K562 (cell line): ENCODE results near the gene PHF3. TPM values are rescaled to one million over a fixed set of nuclear protein-coding genes. Genes with fewer than 3 reads are reported as not detected.

Experiments used
- ATAC-seq: fragments of 200-7000 bp; cut with Tn5 transposase; 3 replicates; pipeline ENCODE4 v1.9.1; 2020; ENCODE audit warnings: moderate library complexity
- BruUV-seq: library from RNA; stranded (reverse); fragments of 400-500 nt; replicated peaks from 2 replicates; lab custom pipeline; 2021; lab: Mats Ljungman, UMichigan
- CTCF ChIA-PET: fragments of 300-600 bp; formaldehyde crosslinking; extraction: SDS; loops from one replicate; lab custom pipeline; 2021; ENCODE audit warnings: low intra/inter-chr PET ratio; lab: Yijun Ruan, JAX
- POLR2A ChIA-PET: fragments of 300-600, 350-650 bp; sonication (Branson Sonifier 250); formaldehyde crosslinking; extraction: SDS; loops from one replicate; lab custom pipeline; 2021; ENCODE audit warnings: antibody characterized with exemption, inconsistent platforms; lab: Yijun Ruan, JAX
- DNase-seq, 4 experiments: peaks; one replicate each; pipeline versions ENCODE4 v3.0.0 to v3.0.0-alpha.2; 2011 to 2018; ENCODE audit warnings: low spot score in 3 of 4, mixed read lengths in 3 of 4; ENCODE audit errors: extremely low read depth in 1 of 4
- FAIRE-seq: peaks from 2 replicates; lab custom pipeline; 2011; peaks lifted over from hg19 to GRCh38; lab: Jason Lieb, UNC
- H2AFZ ChIP-seq: 2 replicates; pipeline ENCODE4 v1.6.0; 2011; ENCODE audit warnings: low read depth, low read length, control low read depth, inconsistent platforms
- H3K27ac ChIP-seq: fragments of 200-600 bp; 3 replicates; pipeline ENCODE4 v1.8.0; 2011; ENCODE audit warnings: low read depth, mild to moderate bottlenecking, control low read depth, inconsistent platforms, low read length, moderate library complexity, mixed read lengths; ENCODE audit errors: extremely low read depth
- H3K27me3 ChIP-seq, 2 experiments: fragments of 300-600 bp in 1 of 2; 2 replicates in 1 of 2; 3 replicates in 1 of 2; pipeline versions ENCODE4 v1.6.0 to v1.8.0; 2011; ENCODE audit warnings: inconsistent platforms in 2 of 2, low read length in 2 of 2, mild to moderate bottlenecking in 1 of 2, mixed read lengths in 1 of 2, moderate library complexity in 1 of 2; ENCODE audit not compliant: control insufficient read depth in 2 of 2, insufficient read depth in 2 of 2
- H3K36me3 ChIP-seq: fragments of 300-600 bp; 3 replicates; pipeline ENCODE4 v1.8.0; 2011; ENCODE audit warnings: mild to moderate bottlenecking, low read length, inconsistent platforms; ENCODE audit not compliant: control insufficient read depth, insufficient read depth
- H3K4me1 ChIP-seq, 2 experiments: fragments of 200-600 bp in 1 of 2; replicated peaks in 1 of 2; 2 replicates in 1 of 2; 3 replicates in 1 of 2; pipeline versions ENCODE4 v1.5.1 to v1.8.0; 2011; ENCODE audit warnings: inconsistent platforms in 2 of 2, low read length in 2 of 2, mild to moderate bottlenecking in 1 of 2, mixed read lengths in 1 of 2, moderate library complexity in 1 of 2; ENCODE audit not compliant: control insufficient read depth in 2 of 2, insufficient read depth in 2 of 2
- H3K4me2 ChIP-seq: 2 replicates; pipeline ENCODE4 v1.6.1; 2011; ENCODE audit warnings: low read length, control low read depth, inconsistent platforms, mixed read lengths; ENCODE audit not compliant: insufficient read depth
- H3K4me3 ChIP-seq: fragments of 200-600 bp; sonication (generic), shearing (Covaris generic); 2 replicates; pipeline ENCODE4 v1.5.1; 2016; ENCODE audit warnings: control low read depth, inconsistent platforms
- H3K79me2 ChIP-seq: fragments of 200-600 bp; 3 replicates; pipeline ENCODE4 v1.8.0; 2011; ENCODE audit warnings: low read length, inconsistent platforms; ENCODE audit not compliant: control insufficient read depth, insufficient read depth
- H3K9ac ChIP-seq, 2 experiments: 2 replicates each; pipeline versions ENCODE4 v1.6.0 to v1.6.1; 2011; ENCODE audit warnings: low read depth in 2 of 2, low read length in 2 of 2, control low read depth in 1 of 2, inconsistent platforms in 1 of 2, mild to moderate bottlenecking in 1 of 2, mixed read lengths in 1 of 2; ENCODE audit not compliant: insufficient read depth in 1 of 2
- H3K9me1 ChIP-seq: one replicate; pipeline ENCODE4 v1.6.0; 2011; ENCODE audit warnings: inconsistent platforms, mild to moderate bottlenecking, low read length, moderate library complexity; ENCODE audit not compliant: control insufficient read depth, insufficient read depth
- H3K9me3 ChIP-seq: replicated peaks from 2 replicates; pipeline ENCODE4 v1.5.1; 2011; ENCODE audit warnings: low read depth, low read length, inconsistent platforms; ENCODE audit not compliant: control insufficient read depth, insufficient read depth
- H4K20me1 ChIP-seq: replicated peaks from 2 replicates; pipeline ENCODE4 v1.6.1; 2011; ENCODE audit warnings: low read length, inconsistent platforms, mixed read lengths; ENCODE audit not compliant: control insufficient read depth, insufficient read depth
- BMI1 ChIP-seq: fragments of 150-350 bp; IDR thresholded peaks from 2 replicates; pipeline ENCODE4 v1.6.1; 2014; ENCODE audit warnings: low read length
- KDM5B ChIP-seq: fragments of 200-600 bp; sonication (generic); IDR thresholded peaks from 2 replicates; pipeline ENCODE4 v1.6.1; 2012; ENCODE audit warnings: low read depth, mild to moderate bottlenecking, moderate library complexity, low read length, control low read depth, inconsistent platforms; ENCODE audit not compliant: insufficient replicate concordance
- NUFIP1 ChIP-seq: fragments of 450-650 bp; IDR thresholded peaks from 2 replicates; pipeline ENCODE4 v1.6.1; 2018; ENCODE audit not compliant: partially characterized antibody
- PHF8 ChIP-seq: fragments of 200-600 bp; sonication (generic); IDR thresholded peaks from 2 replicates; pipeline ENCODE4 v1.6.1; 2012; ENCODE audit warnings: mixed run types, mild to moderate bottlenecking, inconsistent platforms, low read length, moderate library complexity, borderline replicate concordance
- RAD21 ChIP-seq, 2 experiments: fragments of 250-450 bp in 1 of 2; fragments of 450-650 bp in 1 of 2; sonication (Bioruptor Pico) in 1 of 2; formaldehyde crosslinking in 1 of 2; IDR thresholded peaks in 1 of 2; conservative IDR thresholded peaks in 1 of 2; 2 replicates each; pipeline versions ENCODE4 v1.4.0 to v1.8.0; 2020 to 2022; ENCODE audit warnings: mild to moderate bottlenecking in 2 of 2, moderate library complexity in 1 of 2
- SMAD2 ChIP-seq: fragments of 150-350 bp; IDR thresholded peaks from 2 replicates; pipeline ENCODE4 v1.6.1; 2014; ENCODE audit warnings: low read depth, mild to moderate bottlenecking, low read length
- SRSF7 ChIP-seq: fragments of 200-400 bp; formaldehyde crosslinking; optimal IDR thresholded peaks from 2 replicates; pipeline ENCODE3; 2017; ENCODE audit warnings: mild to moderate bottlenecking, low read depth, low read length
- SUPT5H ChIP-seq: fragments of 450-650 bp; IDR thresholded peaks from 2 replicates; pipeline ENCODE4 v1.6.1; 2016
- TSC22D4 ChIP-seq: fragments of 450-650 bp; IDR thresholded peaks from 2 replicates; pipeline ENCODE4 v1.6.1; 2016; ENCODE audit warnings: missing genetic modification characterization, missing biosample characterization, control low read depth
- WGBS: fragments of 100-300 bp; shearing (Covaris generic); methylation state at CpG from one replicate; pipeline ENCODE4 v1.1.6; 2016; ENCODE audit warnings: low coverage, mixed read lengths; ENCODE audit not compliant: insufficient coverage; ENCODE audit errors: missing lambda C conversion rate; 5-methylcytosine and 5-hydroxymethylcytosine counted together
- in situ Hi-C: fragments of 300-500 bp; cut with MboI; formaldehyde crosslinking; loops from 4 replicates; pipeline ENCODE4 v1.15.0; 2018; ENCODE audit warnings: inconsistent platforms, mixed read lengths
- intact Hi-C: fragments of 100-400 bp; cut with micrococcal nuclease; formaldehyde crosslinking; loops from 2 replicates; pipeline ENCODE4 v1.14.2; 2022
- polyA plus RNA-seq, 8 experiments: library from polyadenylated mRNA; depleted of rRNA in 4 of 8; stranded (reverse) in 5 of 8; unstranded in 3 of 8; fragments of >200 nt; fragmentation: Nextera tagmentation in 2 of 8; fragmentation: Illumina TruSeq in 1 of 8; extraction: Ambion mirVana in 2 of 8; extraction: Trizol in 1 of 8; gene quantifications; 2 replicates each; pipeline versions ENCODE4 v1.2.1 to v1.2.3, GENCODE V29; 2011 to 2014; ENCODE audit warnings: inconsistent platforms in 1 of 8, missing spikeins in 1 of 8
- total RNA-seq, 7 experiments: library from RNA; depleted of rRNA in 6 of 7; stranded (reverse); fragments of >200 nt in 6 of 7; fragmentation: Illumina TruSeq in 2 of 7; extraction: Trizol in 2 of 7; gene quantifications; 2 replicates each; pipeline versions ENCODE4 v1.2.1 to v1.2.3, GENCODE V29; 2011 to 2021; ENCODE audit warnings: low replicate concordance in 1 of 7
- TF ChIP-seq, protein P1 (sequence below): fragments of 450-650 bp; formaldehyde crosslinking; IDR thresholded peaks from 2 replicates; pipeline ENCODE4 v1.4.0; 2020; ENCODE audit warnings: mild to moderate bottlenecking
- TF ChIP-seq, protein P2 (sequence below), 2 experiments: fragments of 450-650 bp in 1 of 2; sonication (generic) in 1 of 2; formaldehyde crosslinking; conservative IDR thresholded peaks; 2 replicates each; pipeline versions ENCODE4 v1.4.0 to v1.8.1; 2020 to 2022; ENCODE audit warnings: mild to moderate bottlenecking in 1 of 2, missing genetic modification reagents in 1 of 2
- TF ChIP-seq, protein P3 (sequence below): fragments of 450-650 bp; IDR thresholded peaks from 2 replicates; pipeline ENCODE4 v1.6.1; 2016; ENCODE audit warnings: antibody characterized with exemption
- TF ChIP-seq, protein P4 (sequence below): fragments of 200-800 bp; sonication (Bioruptor generic); IDR thresholded peaks from 2 replicates; pipeline ENCODE4 v1.6.1; 2017; ENCODE audit warnings: missing genetic modification characterization, missing compliant biosample characterization

The PHF3 gene
- total and polyA plus RNA-seq, 9 of the 15 experiments (the other 6 are each of a cell fraction or from before 2014, with no cell fraction given): 8.1 to 51.2 (median 30.9) TPM

DNA sequence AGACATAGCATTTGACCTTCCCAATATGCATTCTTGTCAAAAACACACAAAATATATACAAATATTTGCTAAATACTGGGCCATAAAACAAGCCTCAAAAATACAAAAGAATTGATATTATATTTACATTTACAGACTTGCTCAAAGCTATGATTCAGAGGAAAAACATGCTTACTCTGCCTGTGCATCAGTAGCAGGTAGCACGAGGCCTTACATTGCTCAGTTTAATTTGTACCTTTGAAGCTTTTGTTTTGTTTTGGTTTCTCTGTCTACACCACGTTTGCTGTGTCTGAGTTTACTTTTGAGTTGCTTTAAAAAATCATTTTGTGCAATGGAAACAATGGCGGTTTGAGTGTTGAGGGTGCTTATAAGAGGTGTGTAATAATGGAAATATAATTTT is 99.3 kb downstream of the PHF3 start:
- Histone ChIP-seq H3K9me1 (no peaks in the 10 kb centered on the region), H3K9me3 (no peaks in the 10 kb centered on the region; the same call in 1 of the 2 replicates), H3K27ac (no peak overlapping the region), H3K36me3 (no peaks in the 10 kb centered on the region), H3K4me1 (no peaks in the 10 kb centered on the region), H3K4me3 (no peak overlapping the region), H3K9ac (no peak overlapping the region), H2AFZ (no peak overlapping the region), H3K79me2 (no peaks in the 10 kb centered on the region), H4K20me1 (no peaks in the 10 kb centered on the region), H3K4me2 (no peak overlapping the region), H3K27me3 (no peaks in the 10 kb centered on the region)
- ATAC-seq: no peak
- intact Hi-C loops: no loop called here
- 0% methylated on average over 3 of the region's 3 CpGs for WGBS
- POLR2A ChIA-PET: no interaction called here
- no peak for FAIRE-seq
- in situ Hi-C loops: no loop called here
- no peak for TF ChIP-seq TSC22D4 (tag)
- TF ChIP-seq KDM5B: no peak
- TF ChIP-seq, protein P1, sequence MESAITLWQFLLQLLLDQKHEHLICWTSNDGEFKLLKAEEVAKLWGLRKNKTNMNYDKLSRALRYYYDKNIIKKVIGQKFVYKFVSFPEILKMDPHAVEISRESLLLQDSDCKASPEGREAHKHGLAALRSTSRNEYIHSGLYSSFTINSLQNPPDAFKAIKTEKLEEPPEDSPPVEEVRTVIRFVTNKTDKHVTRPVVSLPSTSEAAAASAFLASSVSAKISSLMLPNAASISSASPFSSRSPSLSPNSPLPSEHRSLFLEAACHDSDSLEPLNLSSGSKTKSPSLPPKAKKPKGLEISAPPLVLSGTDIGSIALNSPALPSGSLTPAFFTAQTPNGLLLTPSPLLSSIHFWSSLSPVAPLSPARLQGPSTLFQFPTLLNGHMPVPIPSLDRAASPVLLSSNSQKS (CRISPR knock-in tag): no peak
- no peak for TF ChIP-seq PHF8
- TF ChIP-seq, protein P2, sequence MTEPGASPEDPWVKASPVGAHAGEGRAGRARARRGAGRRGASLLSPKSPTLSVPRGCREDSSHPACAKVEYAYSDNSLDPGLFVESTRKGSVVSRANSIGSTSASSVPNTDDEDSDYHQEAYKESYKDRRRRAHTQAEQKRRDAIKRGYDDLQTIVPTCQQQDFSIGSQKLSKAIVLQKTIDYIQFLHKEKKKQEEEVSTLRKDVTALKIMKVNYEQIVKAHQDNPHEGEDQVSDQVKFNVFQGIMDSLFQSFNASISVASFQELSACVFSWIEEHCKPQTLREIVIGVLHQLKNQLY (CRISPR knock-in tag; conservative IDR thresholded peaks at IDR 0.05): no peak
- TF ChIP-seq, protein P3, sequence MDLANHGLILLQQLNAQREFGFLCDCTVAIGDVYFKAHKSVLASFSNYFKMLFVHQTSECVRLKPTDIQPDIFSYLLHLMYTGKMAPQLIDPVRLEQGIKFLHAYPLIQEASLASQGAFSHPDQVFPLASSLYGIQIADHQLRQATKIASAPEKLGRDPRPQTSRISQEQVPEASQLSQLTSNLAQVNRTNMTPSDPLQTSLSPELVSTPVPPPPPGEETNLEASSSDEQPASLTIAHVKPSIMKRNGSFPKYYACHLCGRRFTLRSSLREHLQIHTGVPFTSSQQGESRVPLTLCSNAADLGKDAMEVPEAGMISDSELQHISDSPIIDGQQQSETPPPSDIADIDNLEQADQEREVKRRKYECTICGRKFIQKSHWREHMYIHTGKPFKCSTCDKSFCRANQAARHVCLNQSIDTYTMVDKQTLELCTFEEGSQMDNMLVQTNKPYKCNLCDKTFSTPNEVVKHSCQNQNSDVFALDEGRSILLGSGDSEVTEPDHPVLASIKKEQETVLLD: no peak
- TF ChIP-seq SUPT5H: no peak
- TF ChIP-seq SRSF7: no peak
- no peak for TF ChIP-seq NUFIP1
- no peak for TF ChIP-seq SMAD2
- TF ChIP-seq, protein P4, sequence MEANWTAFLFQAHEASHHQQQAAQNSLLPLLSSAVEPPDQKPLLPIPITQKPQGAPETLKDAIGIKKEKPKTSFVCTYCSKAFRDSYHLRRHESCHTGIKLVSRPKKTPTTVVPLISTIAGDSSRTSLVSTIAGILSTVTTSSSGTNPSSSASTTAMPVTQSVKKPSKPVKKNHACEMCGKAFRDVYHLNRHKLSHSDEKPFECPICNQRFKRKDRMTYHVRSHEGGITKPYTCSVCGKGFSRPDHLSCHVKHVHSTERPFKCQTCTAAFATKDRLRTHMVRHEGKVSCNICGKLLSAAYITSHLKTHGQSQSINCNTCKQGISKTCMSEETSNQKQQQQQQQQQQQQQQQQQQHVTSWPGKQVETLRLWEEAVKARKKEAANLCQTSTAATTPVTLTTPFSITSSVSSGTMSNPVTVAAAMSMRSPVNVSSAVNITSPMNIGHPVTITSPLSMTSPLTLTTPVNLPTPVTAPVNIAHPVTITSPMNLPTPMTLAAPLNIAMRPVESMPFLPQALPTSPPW (CRISPR knock-in tag): no peak
- TF ChIP-seq RAD21 (CRISPR knock-in tag; conservative IDR thresholded peaks at IDR 0.05 in 1 of 2, IDR thresholded peaks at IDR 0.05 in 1 of 2): no peak
- no peak for TF ChIP-seq BMI1
- DNase-seq: no peak
- BruUV-seq: no TSS peak
- CTCF ChIA-PET: no interaction called here
